ENCODE measurements around the gene GPRC5B. TPM values are rescaled to one million over a fixed set of nuclear protein-coding genes. Genes with fewer than 3 reads are reported as not detected.

GPRC5B gene, protein sequence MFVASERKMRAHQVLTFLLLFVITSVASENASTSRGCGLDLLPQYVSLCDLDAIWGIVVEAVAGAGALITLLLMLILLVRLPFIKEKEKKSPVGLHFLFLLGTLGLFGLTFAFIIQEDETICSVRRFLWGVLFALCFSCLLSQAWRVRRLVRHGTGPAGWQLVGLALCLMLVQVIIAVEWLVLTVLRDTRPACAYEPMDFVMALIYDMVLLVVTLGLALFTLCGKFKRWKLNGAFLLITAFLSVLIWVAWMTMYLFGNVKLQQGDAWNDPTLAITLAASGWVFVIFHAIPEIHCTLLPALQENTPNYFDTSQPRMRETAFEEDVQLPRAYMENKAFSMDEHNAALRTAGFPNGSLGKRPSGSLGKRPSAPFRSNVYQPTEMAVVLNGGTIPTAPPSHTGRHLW
- 10 to 100 TPM; 16.3 to 26.6 (median 20.3) TPM for total RNA-seq

GRCh38 chr16:19884611-19885450 lies at the start of gene GPRC5B:
TSS of gene GPRC5B (minus strand) at chr16:19884848. CDS start at chr16:19872845, 12,003 bp downstream.
- intact Hi-C loops (cut with DNase I; ENCODE audit: low total_unique reads): loop anchor here (10.0 kb wide), 2 partner anchors 170 to 290 kb away; partner anchors contain the start of genes IQCK and KNOP1
- H3K4me1 ChIP-seq: no peaks in the 10 kb centered on the region
- H3K27ac ChIP-seq: peak within 1 kb of the TSS; percentile 79 to 80
- no peaks in the 10 kb centered on the region for H3K36me3 ChIP-seq
- no peak for TF ChIP-seq CTCF (IDR thresholded peaks at IDR 0.05)
- no peak for TF ChIP-seq POLR2A (IDR thresholded peaks at IDR 0.05)
- TF ChIP-seq POLR2AphosphoS5 (IDR thresholded peaks at IDR 0.05): peak in 1 of 3 donors; percentile 11
- H3K4me3 ChIP-seq: peak within 1 kb of the TSS; percentile 77 to 92 (median 82)
- no peaks in the 10 kb centered on the region for H3K9me3 ChIP-seq
- DNase-seq (ENCODE audit: low spot score in 2 of 2): peak in 1 of 2 donors; percentile 32
- H3K27me3 ChIP-seq: no peaks in the 10 kb centered on the region

DNA sequence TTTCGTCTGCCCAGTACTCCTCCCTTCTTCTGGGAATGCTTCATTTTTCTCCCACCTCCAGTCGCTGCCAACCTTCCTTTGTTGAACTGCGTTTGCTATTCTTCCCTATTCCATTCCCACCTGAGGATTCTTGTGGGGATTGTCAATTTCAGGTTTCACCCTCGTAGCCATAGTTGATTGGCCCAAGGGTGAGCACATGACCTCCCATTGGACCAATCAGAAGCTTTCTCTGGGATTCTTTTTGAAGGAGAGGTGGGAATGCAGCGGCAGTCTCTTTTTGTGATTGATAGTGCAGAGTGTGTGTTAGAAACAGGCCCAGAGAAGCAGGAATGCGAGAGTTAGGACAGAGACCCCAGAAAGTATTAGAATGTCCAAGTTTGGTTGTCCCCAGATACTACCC lies 49.1 kb upstream of the GPRC5B start:
- no peak for TF ChIP-seq POLR2AphosphoS5 (IDR thresholded peaks at IDR 0.05)
- no peaks in the 10 kb centered on the region for H3K9me3 ChIP-seq
- H3K27ac ChIP-seq: no peak overlapping the region
- no peak for DNase-seq (ENCODE audit: low spot score in 2 of 2)
- no peak overlapping the region for H3K4me3 ChIP-seq
- H3K36me3 ChIP-seq: no peaks in the 10 kb centered on the region
- intact Hi-C loops (cut with DNase I; ENCODE audit: low total_unique reads): no loop called here
- peaks cover 0 to 6% of the 10 kb centered on the region in 2 donors for H3K27me3 ChIP-seq
- no peaks in the 10 kb centered on the region for H3K4me1 ChIP-seq

DNA sequence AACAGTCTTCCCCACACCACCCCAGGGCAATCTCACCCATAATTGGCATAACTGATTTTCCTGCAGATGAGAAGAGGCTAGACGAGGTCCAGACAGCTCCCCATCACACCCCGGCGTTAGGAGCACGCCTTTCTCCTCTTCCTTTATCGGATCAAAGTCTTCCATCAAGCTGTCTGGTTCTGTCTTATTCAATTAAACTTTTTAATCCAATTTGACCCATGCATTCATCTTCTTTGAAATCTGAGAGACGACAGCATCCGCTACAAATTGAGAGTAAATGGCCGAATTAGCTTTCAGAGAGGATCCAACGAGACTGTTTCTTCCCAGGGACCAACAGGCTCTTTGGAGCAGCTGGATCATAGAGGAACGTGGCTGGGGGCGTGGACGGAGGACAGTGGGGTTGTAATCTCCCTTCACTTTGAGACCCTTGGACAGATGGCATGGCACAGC lies 44.4 kb upstream of the GPRC5B start:
- no peaks in the 10 kb centered on the region for H3K36me3 ChIP-seq
- H3K9me3 ChIP-seq: peaks cover 0 to 5% of the 10 kb centered on the region in 2 donors
- TF ChIP-seq CTCF (IDR thresholded peaks at IDR 0.05): no peak
- DNase-seq (ENCODE audit: low spot score in 2 of 2): no peak
- no peaks in the 10 kb centered on the region for H3K4me1 ChIP-seq
- no peak overlapping the region for H3K27ac ChIP-seq
- intact Hi-C loops (cut with DNase I; ENCODE audit: low total_unique reads): no loop called here
- no peak overlapping the region for H3K4me3 ChIP-seq
- peaks cover 0 to 6% of the 10 kb centered on the region in 2 donors for H3K27me3 ChIP-seq

DNA sequence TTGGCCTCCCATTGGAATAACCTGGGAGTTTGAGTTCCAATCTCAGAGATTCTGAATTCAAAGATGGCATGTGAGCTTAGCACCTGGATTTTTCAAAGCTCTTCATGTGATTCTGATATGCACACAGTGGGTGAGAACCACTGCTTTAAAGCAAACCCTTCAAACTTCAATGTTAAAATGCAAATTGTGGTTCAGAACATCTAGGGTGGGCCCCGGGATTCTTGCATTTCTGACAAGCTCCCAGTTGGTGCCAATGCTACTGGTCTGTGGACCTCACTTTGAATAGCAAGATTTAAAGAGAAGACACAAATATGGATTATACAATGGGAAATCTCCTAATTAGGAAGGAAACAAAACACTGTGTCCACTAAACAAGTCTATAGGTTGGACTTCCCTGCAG lies 43.8 kb upstream of the GPRC5B start:
- H3K36me3 ChIP-seq: no peaks in the 10 kb centered on the region
- no peaks in the 10 kb centered on the region for H3K4me1 ChIP-seq
- intact Hi-C loops (cut with DNase I; ENCODE audit: low total_unique reads): no loop called here
- no peak for DNase-seq (ENCODE audit: low spot score in 2 of 2)
- peaks cover 0 to under 1% of the 10 kb centered on the region in 2 donors for H3K27me3 ChIP-seq
- TF ChIP-seq CTCF (IDR thresholded peaks at IDR 0.05): no peak
- TF ChIP-seq POLR2AphosphoS5 (IDR thresholded peaks at IDR 0.05): no peak
- no peak for TF ChIP-seq POLR2A (IDR thresholded peaks at IDR 0.05)
- peaks cover 0 to 5% of the 10 kb centered on the region in 2 donors for H3K9me3 ChIP-seq
- no peak overlapping the region for H3K4me3 ChIP-seq
- H3K27ac ChIP-seq: no peak overlapping the region

DNA sequence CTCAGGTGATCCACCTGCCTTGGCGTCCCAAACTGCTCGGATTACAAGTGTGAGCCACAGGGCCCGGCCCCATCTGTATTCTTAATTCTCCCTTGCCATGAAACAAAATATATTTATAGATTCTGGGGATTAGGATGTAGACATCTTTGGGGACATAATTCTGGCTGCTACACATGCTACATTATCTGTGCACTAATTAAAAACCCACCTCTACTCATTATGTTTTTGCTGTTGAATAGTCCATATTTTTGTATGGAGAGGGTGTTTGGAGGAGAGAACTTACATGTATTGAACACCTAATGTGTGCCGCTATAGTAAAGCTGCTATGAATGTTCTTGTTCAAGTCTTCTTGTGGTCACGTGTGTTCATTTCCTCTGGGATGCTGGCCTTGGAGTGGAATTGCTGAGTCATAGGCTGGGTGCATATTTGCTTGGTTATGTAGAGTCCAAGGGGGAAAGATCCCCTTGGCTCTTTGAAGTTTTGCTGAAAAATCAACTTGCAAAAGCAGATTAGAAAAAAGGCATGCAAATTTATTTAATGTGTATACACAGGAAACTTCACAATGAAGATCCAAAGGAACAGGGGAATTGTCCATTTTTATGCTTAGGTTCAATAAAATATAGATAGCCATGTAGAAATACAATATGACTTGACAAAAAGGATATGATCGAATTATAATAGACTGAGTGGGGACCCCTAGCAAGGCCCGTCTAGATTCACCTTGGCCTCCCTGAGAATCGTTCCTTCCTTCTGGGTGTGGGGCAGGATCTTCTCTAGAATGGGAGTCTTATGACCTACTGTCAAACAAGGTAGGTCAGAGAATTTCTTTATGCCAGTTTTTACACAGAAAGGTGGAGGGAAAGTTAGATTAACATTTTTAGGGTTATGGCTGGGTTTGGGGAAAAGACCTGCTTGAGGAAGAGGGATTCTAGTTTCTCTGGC lies 42.1 kb upstream of the GPRC5B start:
- H3K9me3 ChIP-seq: peaks cover 0 to 5% of the 10 kb centered on the region in 2 donors
- DNase-seq (ENCODE audit: low spot score in 2 of 2): no peak
- no peaks in the 10 kb centered on the region for H3K27me3 ChIP-seq
- no peak overlapping the region for H3K27ac ChIP-seq
- intact Hi-C loops (cut with DNase I; ENCODE audit: low total_unique reads): no loop called here
- no peaks in the 10 kb centered on the region for H3K36me3 ChIP-seq
- TF ChIP-seq CTCF (IDR thresholded peaks at IDR 0.05) (no peak), POLR2AphosphoS5 (IDR thresholded peaks at IDR 0.05) (no peak), POLR2A (IDR thresholded peaks at IDR 0.05) (no peak)
- no peak overlapping the region for H3K4me3 ChIP-seq
- H3K4me1 ChIP-seq: no peaks in the 10 kb centered on the region
